ENCODE data around the gene TXNIP.

GRCh38 chr1:145991735-145992412 lies 4.5 kb downstream of the TXNIP start:
- no peak for TF ChIP-seq CTCF (IDR thresholded peaks at IDR 0.05; ENCODE audit: insufficient read depth, low read depth, low read length)
- TF ChIP-seq EZH2 (IDR thresholded peaks at IDR 0.05; ENCODE audit: insufficient read depth, low read length), result no peak

Data from astrocyte (in vitro differentiated cells and primary cell).